ENCODE results near the gene CLCN5.

GRCh38 chrX:50036426-50036825 lies 114.0 kb downstream of the CLCN5 start:
- TF ChIP-seq, protein P1, sequence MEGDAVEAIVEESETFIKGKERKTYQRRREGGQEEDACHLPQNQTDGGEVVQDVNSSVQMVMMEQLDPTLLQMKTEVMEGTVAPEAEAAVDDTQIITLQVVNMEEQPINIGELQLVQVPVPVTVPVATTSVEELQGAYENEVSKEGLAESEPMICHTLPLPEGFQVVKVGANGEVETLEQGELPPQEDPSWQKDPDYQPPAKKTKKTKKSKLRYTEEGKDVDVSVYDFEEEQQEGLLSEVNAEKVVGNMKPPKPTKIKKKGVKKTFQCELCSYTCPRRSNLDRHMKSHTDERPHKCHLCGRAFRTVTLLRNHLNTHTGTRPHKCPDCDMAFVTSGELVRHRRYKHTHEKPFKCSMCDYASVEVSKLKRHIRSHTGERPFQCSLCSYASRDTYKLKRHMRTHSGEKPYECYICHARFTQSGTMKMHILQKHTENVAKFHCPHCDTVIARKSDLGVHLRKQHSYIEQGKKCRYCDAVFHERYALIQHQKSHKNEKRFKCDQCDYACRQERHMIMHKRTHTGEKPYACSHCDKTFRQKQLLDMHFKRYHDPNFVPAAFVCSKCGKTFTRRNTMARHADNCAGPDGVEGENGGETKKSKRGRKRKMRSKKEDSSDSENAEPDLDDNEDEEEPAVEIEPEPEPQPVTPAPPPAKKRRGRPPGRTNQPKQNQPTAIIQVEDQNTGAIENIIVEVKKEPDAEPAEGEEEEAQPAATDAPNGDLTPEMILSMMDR (IDR thresholded peaks at IDR 0.05; ENCODE audit: borderline replicate concordance, extremely low read depth, low read length, poor library complexity, severe bottlenecking): no peak
- TF ChIP-seq EZH2 (IDR thresholded peaks at IDR 0.05; ENCODE audit: borderline replicate concordance, low read depth, low read length, severe bottlenecking): no peak

All from DND-41 (cell line).